OCI-LY3 (cell line): ENCODE measurements around the gene SEMA4A.

Experiments used
- EZH2phosphoT487 ChIP-seq: fragments of 200-600 bp; shearing (Covaris generic); IDR thresholded peaks from 2 replicates; pipeline ENCODE4 v1.6.1; 2018; ENCODE audit warnings: antibody characterized with exemption, mixed run types, low read depth
- TF ChIP-seq, protein P1 (sequence below): fragments of 200-600, 300-600 bp; sonication (generic); IDR thresholded peaks from 2 replicates; pipeline ENCODE4 v1.5.1; 2014; ENCODE audit warnings: antibody characterized with exemption, low read length, low read depth

DNA sequence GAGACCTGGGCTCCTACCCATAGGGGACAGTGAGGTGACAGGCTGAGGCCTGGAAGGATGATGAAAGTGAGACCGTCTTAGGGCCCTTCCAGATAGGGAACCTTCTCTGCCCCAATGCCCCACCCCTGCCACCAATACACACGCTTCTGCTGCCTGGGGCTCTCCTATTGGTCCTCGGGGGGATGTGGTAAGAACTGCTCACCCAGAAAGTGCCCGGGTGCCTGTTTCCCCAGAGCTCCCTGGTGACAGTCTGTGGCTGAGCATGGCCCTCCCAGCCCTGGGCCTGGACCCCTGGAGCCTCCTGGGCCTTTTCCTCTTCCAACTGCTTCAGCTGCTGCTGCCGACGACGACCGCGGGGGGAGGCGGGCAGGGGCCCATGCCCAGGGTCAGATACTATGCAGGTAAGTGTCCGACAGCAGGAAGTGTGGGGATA, 948 bp downstream of the SEMA4A start:
- TF ChIP-seq, protein P1, sequence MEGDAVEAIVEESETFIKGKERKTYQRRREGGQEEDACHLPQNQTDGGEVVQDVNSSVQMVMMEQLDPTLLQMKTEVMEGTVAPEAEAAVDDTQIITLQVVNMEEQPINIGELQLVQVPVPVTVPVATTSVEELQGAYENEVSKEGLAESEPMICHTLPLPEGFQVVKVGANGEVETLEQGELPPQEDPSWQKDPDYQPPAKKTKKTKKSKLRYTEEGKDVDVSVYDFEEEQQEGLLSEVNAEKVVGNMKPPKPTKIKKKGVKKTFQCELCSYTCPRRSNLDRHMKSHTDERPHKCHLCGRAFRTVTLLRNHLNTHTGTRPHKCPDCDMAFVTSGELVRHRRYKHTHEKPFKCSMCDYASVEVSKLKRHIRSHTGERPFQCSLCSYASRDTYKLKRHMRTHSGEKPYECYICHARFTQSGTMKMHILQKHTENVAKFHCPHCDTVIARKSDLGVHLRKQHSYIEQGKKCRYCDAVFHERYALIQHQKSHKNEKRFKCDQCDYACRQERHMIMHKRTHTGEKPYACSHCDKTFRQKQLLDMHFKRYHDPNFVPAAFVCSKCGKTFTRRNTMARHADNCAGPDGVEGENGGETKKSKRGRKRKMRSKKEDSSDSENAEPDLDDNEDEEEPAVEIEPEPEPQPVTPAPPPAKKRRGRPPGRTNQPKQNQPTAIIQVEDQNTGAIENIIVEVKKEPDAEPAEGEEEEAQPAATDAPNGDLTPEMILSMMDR, result 0 out of 2 replicates have a peak, but pooled peaks have one; percentile 4
- TF ChIP-seq EZH2phosphoT487, result no peak
